GM12873 (cell line): ENCODE data around the gene TNFSF10.

Source experiments
- CTCF ChIP-seq: IDR thresholded peaks from 2 replicates; pipeline ENCODE4 v1.5.1; 2012; ENCODE audit warnings: low read depth, mild to moderate bottlenecking, moderate library complexity, low read length, control low read depth; ENCODE audit not compliant: insufficient read depth; ENCODE audit errors: missing control alignments

Gene TNFSF10

GRCh38 chr3:172550347-172550943 lies 27.2 kb upstream of the TNFSF10 start:
- no peak for TF ChIP-seq CTCF

- TF ChIP-seq CTCF: no peak
These were observed 25.9 kb upstream of the TNFSF10 start for GRCh38 chr3:172549144-172549543.

GRCh38 chr3:172546628-172547214 lies 23.5 kb upstream of the TNFSF10 start:
- TF ChIP-seq CTCF: no peak

GRCh38 chr3:172546105-172546504 lies 22.9 kb upstream of the TNFSF10 start:
- TF ChIP-seq CTCF: no peak

- no peak for TF ChIP-seq CTCF
These were observed 21.2 kb upstream of the TNFSF10 start for GRCh38 chr3:172544404-172544803.

- no peak for TF ChIP-seq CTCF
These were observed 20.7 kb upstream of the TNFSF10 start for GRCh38 chr3:172543884-172544283.

- no peak for TF ChIP-seq CTCF
These were observed 20.2 kb upstream of the TNFSF10 start for GRCh38 chr3:172543419-172543818.
